HG02798 (cell line): Measurements from ENCODE around the gene DPEP2.

Experiments
- ATAC-seq: cut with Tn5 transposase; IDR thresholded peaks from one replicate; pipeline ENCODE4 v1.9.1; 2021; ENCODE audit warnings: mild to moderate bottlenecking; ENCODE audit not compliant: unreplicated experiment, poor library complexity

Gene DPEP2

GRCh38 chr16:67957622-67958021 is 41.7 kb downstream of the DPEP2 start:
- no peak for ATAC-seq

DNA sequence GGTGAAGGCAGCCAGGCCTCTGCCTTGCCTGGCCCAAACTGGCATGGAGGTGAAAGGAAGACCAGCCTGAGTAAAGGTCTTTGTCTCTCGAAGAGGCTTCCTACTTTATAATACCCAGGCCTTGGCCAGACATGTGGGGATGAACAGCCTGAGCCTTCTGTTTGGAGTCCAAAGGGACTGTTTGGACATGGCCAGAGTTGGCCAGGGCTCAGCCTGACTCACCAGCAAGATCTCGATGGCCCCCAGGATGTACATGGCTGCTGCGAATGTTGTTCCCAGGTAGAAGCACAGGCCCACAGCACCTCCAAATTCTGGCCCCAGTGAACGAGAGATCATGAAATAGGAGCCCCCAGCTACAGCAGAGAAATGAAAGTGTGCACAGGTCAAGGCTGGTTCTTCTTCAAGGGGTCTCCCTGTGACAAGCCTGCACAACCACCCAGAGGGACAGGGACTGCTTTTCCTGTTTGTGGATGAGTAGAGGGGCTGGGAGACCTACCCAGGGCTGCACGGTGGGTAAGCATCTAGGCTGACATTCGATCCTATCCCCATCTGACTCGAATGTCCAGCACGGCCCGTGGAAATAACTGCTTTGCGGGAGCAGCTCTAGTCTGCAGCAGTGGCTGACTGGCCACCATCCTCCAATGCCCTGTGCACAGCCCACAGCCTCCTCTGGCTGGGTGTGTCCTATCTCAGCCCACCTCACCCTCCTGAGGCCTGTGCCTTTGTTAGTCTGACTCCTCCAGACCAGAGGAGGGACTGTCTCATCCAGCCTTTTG is 44.7 kb downstream of the DPEP2 start:
- no peak for ATAC-seq

DNA sequence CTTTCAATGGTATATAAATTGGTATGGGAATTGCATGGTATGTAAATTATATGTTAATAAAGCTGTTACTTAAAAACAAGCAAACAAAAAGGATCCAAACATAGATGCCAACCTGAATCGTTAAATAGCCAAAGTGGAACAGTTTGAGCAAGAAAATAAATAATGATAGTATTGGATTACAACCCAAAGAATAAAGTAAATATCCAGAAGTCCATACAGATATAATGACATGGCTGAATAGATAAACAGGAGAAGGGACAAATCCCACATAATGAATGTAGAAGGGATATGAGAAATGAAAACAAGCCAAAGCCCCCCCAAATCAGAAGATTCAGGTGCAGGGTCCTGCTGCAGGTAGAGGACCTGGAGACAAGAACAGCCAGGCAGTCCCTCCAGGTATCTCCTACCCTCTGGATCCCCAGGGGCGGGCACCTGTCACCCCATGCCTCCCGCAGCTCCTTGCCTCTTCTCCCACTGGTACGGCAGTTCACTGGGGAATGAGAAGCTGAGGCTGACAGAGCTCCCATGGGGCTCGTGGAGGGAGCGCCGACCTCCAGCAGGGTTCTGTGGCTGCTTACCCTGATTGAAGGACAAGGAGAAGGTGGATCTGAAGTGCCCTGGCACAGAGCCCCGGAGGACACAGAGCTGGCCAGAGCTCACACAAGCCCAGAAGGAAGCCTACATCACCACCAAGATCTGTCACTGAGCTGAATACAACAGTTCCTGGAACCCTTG is 45.5 kb downstream of the DPEP2 start:
- no peak for ATAC-seq

- no peak for ATAC-seq
Observed at GRCh38 chr16:67951485-67951884, 47.8 kb downstream of the DPEP2 start.

- no peak for ATAC-seq
Observed at GRCh38 chr16:67950335-67950843, 48.9 kb downstream of the DPEP2 start.

DNA sequence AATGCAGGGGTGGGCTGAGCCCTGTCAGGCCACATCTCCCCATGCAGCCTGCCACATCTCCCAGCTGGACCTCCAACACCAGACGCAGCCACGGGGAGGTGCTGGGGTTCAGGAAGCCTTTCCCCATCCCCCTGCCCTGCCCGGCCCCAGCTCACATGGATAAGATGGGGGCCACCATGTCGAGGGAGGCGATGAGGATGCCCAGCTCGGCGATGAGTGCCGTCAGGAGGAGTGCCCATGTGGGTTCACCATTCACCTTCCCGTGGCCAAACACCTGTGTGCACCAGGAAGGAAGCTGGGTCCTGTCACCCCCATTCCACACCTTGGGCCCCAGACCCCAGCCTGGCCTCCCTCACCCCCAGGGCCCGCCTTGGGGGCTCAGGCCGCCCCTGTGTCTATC is 49.6 kb downstream of the DPEP2 start:
- no peak for ATAC-seq

- ATAC-seq: no peak
Observed at GRCh38 chr16:67948015-67948414, 51.3 kb downstream of the DPEP2 start.

- ATAC-seq: no peak
Observed at GRCh38 chr16:67946966-67947558, 52.2 kb downstream of the DPEP2 start.

- ATAC-seq: no peak
Observed at GRCh38 chr16:67946128-67946569, 53.1 kb downstream of the DPEP2 start.

GRCh38 chr16:67945392-67945933 is 53.8 kb downstream of the DPEP2 start:
- ATAC-seq: no peak

- ATAC-seq: no peak
Observed at GRCh38 chr16:67944690-67945391, 54.4 kb downstream of the DPEP2 start.

GRCh38 chr16:67943619-67944504 is 55.4 kb downstream of the DPEP2 start, which contains the start of gene LCAT:
Gene LCAT (minus strand): TSS chr16:67944120. CDS start chr16:67944101, 19 bp downstream.
- no peak for ATAC-seq

DNA sequence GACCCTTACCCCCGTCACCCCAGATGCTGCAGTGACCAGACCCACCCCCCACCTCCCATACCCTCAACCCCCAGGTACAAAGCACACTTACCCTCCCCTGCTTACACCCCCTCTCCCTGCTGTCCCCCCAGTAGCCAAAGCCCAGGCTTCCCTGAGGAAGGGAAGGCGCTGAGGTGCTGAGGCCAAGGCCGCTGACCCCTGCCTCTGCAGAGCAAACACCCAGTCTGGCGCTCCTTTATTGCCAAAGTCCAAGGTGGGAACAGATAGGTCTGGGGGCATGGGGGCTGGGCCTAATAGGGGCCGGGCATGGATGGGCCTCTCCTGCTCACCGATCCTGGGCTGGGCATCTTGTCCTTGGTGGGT is 56.0 kb downstream of the DPEP2 start:
- no peak for ATAC-seq

DNA sequence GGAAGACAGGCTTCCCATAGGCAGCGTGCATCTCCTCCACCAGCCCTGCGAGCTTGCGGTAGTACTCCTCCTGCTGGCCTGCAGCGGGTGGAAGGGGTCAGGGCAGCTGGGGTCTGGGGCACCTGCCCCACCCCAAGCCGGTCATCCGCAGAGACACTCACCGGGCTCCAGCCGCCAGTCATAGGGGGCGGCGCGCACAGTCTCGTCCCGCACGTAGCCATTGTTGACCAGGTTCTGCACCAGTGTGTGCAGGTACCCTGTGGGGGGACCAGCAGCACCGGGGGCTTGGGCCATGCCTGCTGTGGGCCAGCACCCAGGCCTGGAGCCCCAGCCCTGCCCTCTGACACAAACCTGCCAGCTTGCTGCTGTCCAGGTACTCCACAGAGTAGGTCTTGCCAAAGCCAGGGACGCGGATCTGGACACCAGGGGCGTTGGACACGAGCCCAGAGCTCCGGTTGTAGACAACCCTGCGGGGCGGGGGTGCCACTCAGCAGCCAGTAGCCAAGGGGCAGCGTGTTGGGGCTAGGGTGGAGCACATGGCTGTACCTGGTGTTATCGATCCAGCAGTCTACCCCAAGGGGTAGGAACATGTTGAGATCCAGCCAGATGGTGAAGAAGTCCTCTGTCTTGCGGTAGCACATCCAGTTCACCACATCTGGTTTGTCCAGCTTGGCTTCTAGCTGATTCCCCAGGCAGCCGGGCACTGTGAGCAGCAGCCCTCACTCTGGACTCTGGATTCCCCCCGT is 56.6 kb downstream of the DPEP2 start:
- no peak for ATAC-seq

GRCh38 chr16:67942200-67942509 is 57.1 kb downstream of the DPEP2 start:
- no peak for ATAC-seq

GRCh38 chr16:67941469-67942199 is 57.6 kb downstream of the DPEP2 start:
- ATAC-seq: no peak

- ATAC-seq: no peak
Observed at GRCh38 chr16:67940446-67941089, 58.7 kb downstream of the DPEP2 start.
